Renal pelvis (tissue), 4 donors: Measurements from ENCODE around the gene DCLK2. TPM values are rescaled to one million over a fixed set of nuclear protein-coding genes. Genes with fewer than 3 reads are reported as not detected.
A peak's percentile ranks its signal among the peaks of the same experiment; 100 is the strongest.
"Not testable (repeated sequence)": the region's sequence is repeated elsewhere in the genome, so short reads cannot be mapped to it uniquely, and the experiment has no call there.

Experiments used
- DNase-seq: peaks from one replicate; pipeline ENCODE4 v3.0.0-alpha.2; 2013
- polyA plus RNA-seq, 3 donors: library from polyadenylated mRNA; unstranded; fragments of 120-200 nt; gene quantifications; one replicate each; pipeline ENCODE4 v1.2.1, GENCODE V29; 2013; ENCODE audit not compliant: insufficient read length in 3 of 3

The DCLK2 gene
- polyA plus RNA-seq, 3 donors, result 10.5 to 12.7 (median 11.5) TPM

GRCh38 chr4:150149381-150149780 lies 71.1 kb downstream of the DCLK2 start:
- DNase-seq, result no peak

- no peak for DNase-seq
Measured at GRCh38 chr4:150150629-150151062, 72.4 kb downstream of the DCLK2 start.

GRCh38 chr4:150152766-150153165 lies 74.5 kb downstream of the DCLK2 start:
- no peak for DNase-seq

- DNase-seq, result no peak
Measured at GRCh38 chr4:150155391-150155790, 77.1 kb downstream of the DCLK2 start.

- no peak for DNase-seq
Measured at GRCh38 chr4:150156543-150156942, 78.3 kb downstream of the DCLK2 start.

GRCh38 chr4:150158041-150158440 lies 79.8 kb downstream of the DCLK2 start:
- no peak for DNase-seq

- DNase-seq, result no peak
Measured at GRCh38 chr4:150160473-150160872, 82.2 kb downstream of the DCLK2 start.

GRCh38 chr4:150161109-150161508 lies 82.9 kb downstream of the DCLK2 start:
- no peak for DNase-seq

- not testable (repeated sequence) for DNase-seq
Measured at GRCh38 chr4:150162020-150162419, 83.8 kb downstream of the DCLK2 start.

- no peak for DNase-seq
Measured at GRCh38 chr4:150164055-150164454, 85.8 kb downstream of the DCLK2 start.

GRCh38 chr4:150164956-150165629 lies 86.8 kb downstream of the DCLK2 start:
- DNase-seq, result no peak

- no peak for DNase-seq
Measured at GRCh38 chr4:150167054-150167453, 88.8 kb downstream of the DCLK2 start.

- DNase-seq, result no peak
Measured at GRCh38 chr4:150173432-150173861, 95.2 kb downstream of the DCLK2 start.

GRCh38 chr4:150173982-150174398 lies 95.7 kb downstream of the DCLK2 start:
- DNase-seq, result no peak

GRCh38 chr4:150176547-150176946 lies 98.3 kb downstream of the DCLK2 start:
- DNase-seq, result peak; percentile 42

GRCh38 chr4:150178161-150178560 lies 99.9 kb downstream of the DCLK2 start:
- DNase-seq, result no peak

- DNase-seq, result no peak
Measured at GRCh38 chr4:150181536-150181935, 103.3 kb downstream of the DCLK2 start.

- no peak for DNase-seq
Measured at GRCh38 chr4:150182794-150183193, 104.5 kb downstream of the DCLK2 start.

- DNase-seq, result not testable (repeated sequence)
Measured at GRCh38 chr4:150185033-150185432, 106.8 kb downstream of the DCLK2 start.

GRCh38 chr4:150192986-150193385 lies 114.7 kb downstream of the DCLK2 start:
- DNase-seq, result no peak

GRCh38 chr4:150197256-150197655 lies 119.0 kb downstream of the DCLK2 start:
- DNase-seq, result not testable (repeated sequence)

- DNase-seq, result no peak
Measured at GRCh38 chr4:150199056-150199455, 120.8 kb downstream of the DCLK2 start.

- DNase-seq, result no peak
Measured at GRCh38 chr4:150205016-150205415, 126.8 kb downstream of the DCLK2 start.

GRCh38 chr4:150206265-150206664 lies 128.0 kb downstream of the DCLK2 start:
- DNase-seq, result no peak
